DND-41 (cell line): ENCODE results near the gene VPS8.

Experiments used
- EZH2 ChIP-seq: IDR thresholded peaks from 3 replicates; pipeline ENCODE4 v1.6.1; 2012; ENCODE audit warnings: borderline replicate concordance, low read depth, mild to moderate bottlenecking, moderate library complexity, low read length, inconsistent platforms; ENCODE audit not compliant: severe bottlenecking
- TF ChIP-seq, protein P1 (sequence below): IDR thresholded peaks from 2 replicates; pipeline ENCODE4 v1.5.1; 2012; ENCODE audit warnings: borderline replicate concordance, low read length, moderate library complexity, mild to moderate bottlenecking; ENCODE audit not compliant: poor library complexity, severe bottlenecking; ENCODE audit errors: extremely low read depth

DNA sequence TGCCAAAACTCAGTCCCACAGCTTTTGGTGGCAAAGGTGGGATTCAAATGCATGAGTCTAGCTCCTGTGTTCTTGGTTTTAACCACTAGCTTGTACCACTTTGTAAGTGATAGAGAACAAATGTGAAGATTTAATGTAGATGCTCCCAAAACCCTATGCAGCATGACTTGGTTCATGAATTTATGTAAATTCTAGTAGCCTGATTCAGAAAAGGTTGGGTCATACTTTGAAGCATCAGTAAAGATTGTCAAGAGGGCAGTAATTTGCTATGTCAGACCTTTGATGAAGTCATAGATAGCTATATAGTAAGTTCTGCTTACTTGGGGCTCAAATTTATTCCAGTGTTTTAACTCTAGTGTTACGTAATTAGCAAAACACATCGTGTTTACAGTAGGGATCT is 75.6 kb downstream of the VPS8 start:
- TF ChIP-seq, protein P1, sequence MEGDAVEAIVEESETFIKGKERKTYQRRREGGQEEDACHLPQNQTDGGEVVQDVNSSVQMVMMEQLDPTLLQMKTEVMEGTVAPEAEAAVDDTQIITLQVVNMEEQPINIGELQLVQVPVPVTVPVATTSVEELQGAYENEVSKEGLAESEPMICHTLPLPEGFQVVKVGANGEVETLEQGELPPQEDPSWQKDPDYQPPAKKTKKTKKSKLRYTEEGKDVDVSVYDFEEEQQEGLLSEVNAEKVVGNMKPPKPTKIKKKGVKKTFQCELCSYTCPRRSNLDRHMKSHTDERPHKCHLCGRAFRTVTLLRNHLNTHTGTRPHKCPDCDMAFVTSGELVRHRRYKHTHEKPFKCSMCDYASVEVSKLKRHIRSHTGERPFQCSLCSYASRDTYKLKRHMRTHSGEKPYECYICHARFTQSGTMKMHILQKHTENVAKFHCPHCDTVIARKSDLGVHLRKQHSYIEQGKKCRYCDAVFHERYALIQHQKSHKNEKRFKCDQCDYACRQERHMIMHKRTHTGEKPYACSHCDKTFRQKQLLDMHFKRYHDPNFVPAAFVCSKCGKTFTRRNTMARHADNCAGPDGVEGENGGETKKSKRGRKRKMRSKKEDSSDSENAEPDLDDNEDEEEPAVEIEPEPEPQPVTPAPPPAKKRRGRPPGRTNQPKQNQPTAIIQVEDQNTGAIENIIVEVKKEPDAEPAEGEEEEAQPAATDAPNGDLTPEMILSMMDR = no peak
- no peak for TF ChIP-seq EZH2
